LNCaP clone FGC (cell line): Measurements from ENCODE around the gene ASCL2.

Experiments
- DNase-seq: peaks from one replicate; pipeline ENCODE4 v3.0.0-alpha.2; 2011; ENCODE audit warnings: low read depth
- H3K4me3 ChIP-seq: 2 replicates; pipeline ENCODE4 v1.5.1; 2011; ENCODE audit warnings: mild to moderate bottlenecking, low read depth, low read length, control low read depth
- TF ChIP-seq, protein P1 (sequence below): IDR thresholded peaks from 2 replicates; pipeline ENCODE4 v1.5.1; 2012; ENCODE audit warnings: mild to moderate bottlenecking; ENCODE audit not compliant: control insufficient read depth, insufficient read depth; ENCODE audit errors: extremely low read depth

The ASCL2 gene

DNA sequence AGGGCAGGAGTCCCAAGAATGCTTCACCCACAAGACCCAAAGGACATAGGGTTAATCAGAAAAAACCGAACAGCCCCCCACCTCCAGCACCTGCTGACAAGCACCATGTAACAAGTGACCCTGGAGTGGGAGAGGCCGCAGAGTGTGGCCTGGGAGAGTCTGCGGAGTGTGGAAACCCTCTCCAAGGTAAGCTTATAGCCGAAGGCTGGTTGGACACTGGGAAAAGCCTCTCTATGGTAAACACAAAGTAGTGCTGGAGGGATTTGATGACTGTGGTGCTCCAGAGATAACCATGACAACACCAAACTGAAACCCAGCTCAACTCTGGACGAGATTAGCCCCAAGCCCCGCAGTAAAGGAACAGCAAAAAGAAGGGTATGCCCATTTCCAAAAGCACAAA, 19.2 kb downstream of the ASCL2 start:
- H3K4me3 ChIP-seq, result no peak overlapping the region
- TF ChIP-seq, protein P1, sequence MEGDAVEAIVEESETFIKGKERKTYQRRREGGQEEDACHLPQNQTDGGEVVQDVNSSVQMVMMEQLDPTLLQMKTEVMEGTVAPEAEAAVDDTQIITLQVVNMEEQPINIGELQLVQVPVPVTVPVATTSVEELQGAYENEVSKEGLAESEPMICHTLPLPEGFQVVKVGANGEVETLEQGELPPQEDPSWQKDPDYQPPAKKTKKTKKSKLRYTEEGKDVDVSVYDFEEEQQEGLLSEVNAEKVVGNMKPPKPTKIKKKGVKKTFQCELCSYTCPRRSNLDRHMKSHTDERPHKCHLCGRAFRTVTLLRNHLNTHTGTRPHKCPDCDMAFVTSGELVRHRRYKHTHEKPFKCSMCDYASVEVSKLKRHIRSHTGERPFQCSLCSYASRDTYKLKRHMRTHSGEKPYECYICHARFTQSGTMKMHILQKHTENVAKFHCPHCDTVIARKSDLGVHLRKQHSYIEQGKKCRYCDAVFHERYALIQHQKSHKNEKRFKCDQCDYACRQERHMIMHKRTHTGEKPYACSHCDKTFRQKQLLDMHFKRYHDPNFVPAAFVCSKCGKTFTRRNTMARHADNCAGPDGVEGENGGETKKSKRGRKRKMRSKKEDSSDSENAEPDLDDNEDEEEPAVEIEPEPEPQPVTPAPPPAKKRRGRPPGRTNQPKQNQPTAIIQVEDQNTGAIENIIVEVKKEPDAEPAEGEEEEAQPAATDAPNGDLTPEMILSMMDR, result no peak
- no peak for DNase-seq

DNA sequence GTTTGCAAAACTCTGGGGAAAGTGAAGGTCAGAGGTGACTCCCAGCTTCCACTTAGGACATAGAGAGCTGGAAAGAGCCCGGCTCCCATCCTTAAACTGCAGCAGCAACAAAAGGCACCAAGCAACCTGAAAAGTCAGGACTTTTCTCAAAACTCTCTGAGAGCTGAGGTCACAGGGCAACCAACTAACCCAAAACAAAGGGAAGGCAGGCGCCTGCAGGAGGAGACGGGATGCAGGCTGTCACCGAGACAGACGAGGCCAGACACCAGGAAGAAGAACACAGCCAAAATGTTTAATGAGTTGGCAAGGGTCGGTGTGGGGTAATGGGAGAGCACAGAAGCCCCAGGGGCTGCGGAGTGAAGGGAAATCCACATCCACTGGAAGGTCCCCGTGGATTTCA, 19.9 kb downstream of the ASCL2 start:
- TF ChIP-seq, protein P1, result no peak
- no peak for DNase-seq
- no peak overlapping the region for H3K4me3 ChIP-seq

DNA sequence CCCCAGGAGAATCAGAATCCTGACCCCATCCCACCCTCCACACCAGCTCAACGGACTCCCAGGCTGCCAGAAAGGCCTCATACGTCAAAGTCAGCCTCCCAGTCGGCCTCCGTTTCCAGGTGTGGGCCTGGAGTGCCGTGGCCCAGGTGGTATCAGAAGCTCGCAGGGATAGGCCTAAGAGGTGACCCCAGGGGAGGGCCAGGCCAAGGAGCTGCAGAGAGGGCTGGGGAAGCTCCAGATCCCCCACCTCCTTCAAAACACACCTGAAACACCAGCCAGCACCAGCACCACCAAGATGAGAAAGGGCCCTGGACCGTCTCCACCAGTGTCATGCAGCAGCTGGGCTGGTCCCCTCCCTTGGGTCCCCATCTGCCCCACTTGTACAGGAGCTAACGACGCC, 20.3 kb downstream of the ASCL2 start:
- no peak for DNase-seq
- TF ChIP-seq, protein P1, result no peak
- no peak overlapping the region for H3K4me3 ChIP-seq

DNA sequence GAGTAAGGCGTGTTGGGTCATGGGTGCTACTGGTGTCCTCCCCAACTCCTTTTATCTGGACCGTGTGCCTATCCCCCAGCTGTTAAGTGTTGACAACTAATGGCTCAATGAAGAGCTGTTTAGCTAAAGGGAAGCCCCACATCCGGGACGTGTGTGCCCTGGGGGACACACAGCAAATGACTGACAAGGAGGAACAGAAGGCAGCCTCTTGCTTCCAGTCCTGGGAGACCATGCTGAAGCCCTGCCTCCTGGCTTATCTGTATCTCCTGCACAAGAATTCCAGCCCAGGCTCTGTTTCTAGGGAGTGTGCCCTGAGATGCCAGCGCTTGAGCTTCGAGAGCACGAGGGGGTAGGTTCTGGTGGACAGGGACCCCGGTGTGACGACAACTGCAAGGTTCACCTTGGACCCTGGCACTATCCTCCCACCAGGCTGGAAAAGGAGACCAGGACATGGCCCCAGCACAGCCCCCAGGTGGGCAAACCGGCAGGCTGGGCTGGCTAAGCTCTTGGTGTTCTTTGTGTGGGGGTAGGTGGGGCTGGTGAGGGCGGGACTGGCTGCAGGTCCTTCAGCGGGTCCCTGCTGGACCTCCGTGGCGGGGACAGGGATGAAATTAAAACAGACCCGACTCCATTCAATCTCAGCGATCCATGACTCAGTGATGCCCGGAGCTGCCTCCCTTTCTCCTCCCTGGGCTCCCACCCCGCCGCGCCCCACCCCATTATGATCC, 21.0 kb downstream of the ASCL2 start:
- no peak for DNase-seq
- no peak overlapping the region for H3K4me3 ChIP-seq
- TF ChIP-seq, protein P1, result no peak

DNA sequence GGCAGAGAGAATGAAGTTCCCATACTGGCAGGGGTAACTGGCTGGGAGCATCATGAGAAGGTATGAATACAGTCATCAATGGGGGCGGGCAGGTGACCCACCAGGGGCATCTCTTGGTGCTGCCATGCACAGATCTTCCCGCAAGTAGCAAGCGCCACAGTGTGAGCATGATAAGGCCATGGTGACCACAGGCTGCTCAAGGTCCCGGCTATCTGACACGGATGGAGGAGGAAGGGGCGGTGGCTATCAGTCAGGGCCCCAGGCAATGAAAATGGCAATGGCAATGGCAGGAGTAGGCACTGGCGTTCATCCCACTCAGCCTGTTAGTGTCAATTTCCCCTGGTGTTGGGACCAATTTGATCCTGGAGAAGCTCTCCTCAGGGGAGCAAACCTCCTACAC, 21.6 kb downstream of the ASCL2 start:
- DNase-seq, result no peak
- H3K4me3 ChIP-seq, result no peak overlapping the region
- TF ChIP-seq, protein P1, result no peak

DNA sequence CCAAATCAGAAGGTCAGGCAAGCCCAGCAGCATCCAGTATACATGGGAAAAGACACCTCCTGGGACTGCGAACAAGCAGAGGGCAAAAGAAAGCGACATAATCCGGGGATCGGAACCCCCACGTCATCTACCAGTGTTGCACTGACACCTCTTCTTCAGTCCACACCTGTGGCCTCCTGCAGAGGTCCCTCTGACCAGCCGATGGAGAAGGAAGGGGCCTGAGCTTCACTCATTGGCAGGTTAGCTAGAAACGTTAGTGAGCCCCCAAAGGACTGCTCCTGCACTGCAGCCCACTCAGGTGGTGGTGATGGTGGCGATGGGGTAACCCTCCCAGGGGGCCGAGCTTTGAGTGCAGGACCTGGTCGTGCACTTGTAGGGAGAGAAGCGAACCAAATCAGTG, 22.1 kb downstream of the ASCL2 start:
- DNase-seq, result no peak
- TF ChIP-seq, protein P1, result no peak
- no peak overlapping the region for H3K4me3 ChIP-seq

DNA sequence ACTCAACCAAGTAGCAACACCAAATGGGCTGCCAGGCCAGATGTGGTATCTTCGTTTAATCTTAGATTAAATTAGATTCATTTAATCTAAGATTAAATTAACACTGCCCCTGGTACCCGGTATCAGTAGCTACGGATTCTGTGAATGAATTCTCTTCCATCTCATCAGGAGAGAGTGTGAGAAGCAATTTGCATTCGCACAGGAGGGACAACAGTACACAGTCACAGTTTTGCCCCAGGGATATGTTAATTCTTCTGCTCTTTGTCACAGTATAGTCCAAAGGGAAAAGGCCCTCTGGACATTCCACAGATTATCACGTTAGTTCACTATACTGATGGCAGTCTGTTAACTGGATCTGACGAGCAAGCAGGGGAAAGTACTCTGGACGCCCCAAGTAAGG, 22.9 kb downstream of the ASCL2 start:
- TF ChIP-seq, protein P1, result no peak
- DNase-seq, result no peak
- H3K4me3 ChIP-seq, result no peak overlapping the region
